Stimulated activated CD8-positive, alpha-beta memory T cell treated with anti-CD3 and anti-CD28 coated beads, Interleukin-2, amount 100 ng/mL, for 1 hour (primary cell): ENCODE measurements around the gene MTCH1.
"Not testable (repeated sequence)": the region's sequence is repeated elsewhere in the genome, so short reads cannot be mapped to it uniquely, and the experiment has no call there.

ENCODE experiments used
- DNase-seq, 2 donors: peaks; one replicate each; pipeline ENCODE4 v3.0.0-alpha.2; 2020; ENCODE audit warnings: low read depth in 2 of 2

MTCH1 gene

DNA sequence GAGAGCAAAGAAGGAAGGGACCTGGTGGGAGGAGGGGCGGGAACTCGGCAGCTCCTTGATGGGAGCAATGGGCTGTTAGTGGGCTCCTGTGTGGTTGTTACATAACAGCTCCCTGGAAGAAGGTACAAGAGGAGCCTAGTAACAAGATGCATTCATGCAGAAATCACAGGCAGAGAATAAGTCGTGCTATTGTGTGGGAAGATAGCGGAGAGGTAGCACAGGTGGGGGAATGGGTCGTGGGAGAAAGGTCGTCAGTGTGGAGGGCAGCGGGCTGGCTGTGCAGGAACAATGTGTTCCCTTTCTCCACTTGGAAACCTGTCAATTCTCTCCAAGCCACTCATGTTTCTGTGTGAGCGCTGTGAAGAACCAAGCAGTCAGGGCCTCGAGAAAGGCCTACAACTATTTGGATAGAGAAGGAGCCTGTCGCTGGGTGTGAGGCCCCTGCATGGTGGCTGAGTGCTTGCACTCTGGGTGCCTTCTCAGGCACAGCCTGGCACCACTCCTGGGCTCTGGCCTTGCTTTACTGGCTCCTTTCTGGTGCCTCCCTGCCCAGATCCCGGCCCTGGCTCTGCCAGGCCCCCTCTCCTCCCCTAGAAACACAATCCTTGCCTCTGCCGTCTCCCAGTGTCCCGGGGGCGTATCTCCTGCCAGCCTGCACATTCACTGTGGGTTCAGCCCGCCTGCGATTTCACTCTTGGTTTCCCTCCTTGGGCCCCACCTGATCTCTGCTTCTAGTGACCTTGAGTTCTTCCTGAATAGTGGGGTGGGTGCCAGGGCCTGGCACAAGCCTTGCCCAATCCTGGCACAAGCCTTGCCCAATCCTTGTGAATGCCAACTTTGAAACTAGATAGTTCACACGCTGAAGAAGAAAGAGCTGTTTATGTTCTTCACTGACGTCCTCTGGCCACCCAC, 12.1 kb upstream of the MTCH1 start:
- no peak for DNase-seq

DNA sequence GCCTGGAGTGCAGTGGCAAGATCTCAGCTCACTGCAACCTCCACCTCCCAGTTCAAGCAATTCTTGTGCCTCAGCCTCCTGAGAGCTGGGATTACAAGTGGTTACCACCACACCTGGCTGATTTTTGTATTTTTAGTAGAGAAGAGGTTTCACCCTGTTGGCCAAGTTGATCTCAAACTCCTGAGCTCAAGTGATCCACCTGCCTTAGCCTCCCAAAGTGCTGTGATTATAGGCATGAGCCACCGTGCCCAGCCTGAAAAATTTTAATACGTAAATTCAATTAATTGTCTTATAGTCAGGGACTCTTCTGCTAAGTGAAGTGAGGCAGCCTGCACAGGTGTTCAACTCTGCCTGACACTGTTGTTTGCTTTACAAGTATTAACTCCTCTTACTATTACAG, 4.4 kb upstream of the MTCH1 start:
- not testable (repeated sequence) for DNase-seq

DNA sequence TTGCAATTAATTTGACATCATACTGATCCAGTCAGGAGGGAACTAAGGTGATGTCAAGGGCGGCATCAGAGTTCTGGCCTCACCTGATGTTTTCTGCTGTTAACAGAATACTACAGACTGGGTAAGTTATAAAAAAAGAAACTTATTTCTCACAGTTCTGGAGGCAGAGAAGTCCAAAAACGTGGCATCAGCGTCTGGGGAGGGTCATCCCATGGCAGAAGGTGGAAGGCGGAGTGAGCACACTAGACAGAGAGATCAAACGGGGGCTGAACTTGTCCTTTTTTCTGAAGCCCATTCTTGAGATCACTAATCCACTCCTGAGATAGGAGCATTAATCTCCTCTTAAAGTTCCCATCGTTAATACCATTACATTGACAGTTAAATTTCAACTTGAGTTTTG, 3.3 kb upstream of the MTCH1 start:
- no peak for DNase-seq

DNA sequence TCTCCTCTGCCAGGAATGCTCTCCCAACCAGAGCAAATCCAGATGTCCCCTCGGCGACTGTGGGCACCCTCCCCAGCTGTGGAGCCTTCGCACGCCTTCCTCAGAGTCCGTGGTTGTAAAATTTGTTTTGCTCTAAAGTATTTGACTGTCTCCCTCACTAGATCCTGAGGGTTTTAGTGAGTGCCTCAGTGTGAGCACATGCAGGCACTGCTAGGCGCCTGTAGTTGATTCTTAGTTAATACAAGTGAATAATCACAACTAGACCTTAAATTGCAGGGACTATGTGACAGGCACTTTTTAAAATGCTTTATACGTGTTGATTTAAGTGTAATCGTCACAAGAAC, 680 bp upstream of the MTCH1 start:
- no peak for DNase-seq

DNA sequence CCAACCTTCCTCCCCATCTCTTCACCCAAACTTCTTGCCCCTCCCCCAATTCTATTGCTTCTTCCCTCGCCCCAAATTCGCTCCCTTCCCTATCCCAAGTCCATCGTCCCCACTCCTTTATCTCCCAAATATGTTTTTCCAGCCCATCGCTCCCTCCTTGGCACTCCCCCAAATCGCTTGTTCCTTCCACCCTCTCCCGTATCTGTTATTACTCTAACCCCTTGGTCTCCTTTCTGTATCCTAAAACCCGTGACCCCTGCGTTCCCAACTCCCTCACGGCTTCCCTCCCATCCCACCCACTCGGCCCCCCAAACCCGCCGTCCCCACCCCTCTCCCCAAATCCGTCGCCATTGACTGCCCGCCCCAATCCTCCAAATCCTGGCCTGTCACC, 584 bp downstream of the MTCH1 start:
- no peak for DNase-seq

DNA sequence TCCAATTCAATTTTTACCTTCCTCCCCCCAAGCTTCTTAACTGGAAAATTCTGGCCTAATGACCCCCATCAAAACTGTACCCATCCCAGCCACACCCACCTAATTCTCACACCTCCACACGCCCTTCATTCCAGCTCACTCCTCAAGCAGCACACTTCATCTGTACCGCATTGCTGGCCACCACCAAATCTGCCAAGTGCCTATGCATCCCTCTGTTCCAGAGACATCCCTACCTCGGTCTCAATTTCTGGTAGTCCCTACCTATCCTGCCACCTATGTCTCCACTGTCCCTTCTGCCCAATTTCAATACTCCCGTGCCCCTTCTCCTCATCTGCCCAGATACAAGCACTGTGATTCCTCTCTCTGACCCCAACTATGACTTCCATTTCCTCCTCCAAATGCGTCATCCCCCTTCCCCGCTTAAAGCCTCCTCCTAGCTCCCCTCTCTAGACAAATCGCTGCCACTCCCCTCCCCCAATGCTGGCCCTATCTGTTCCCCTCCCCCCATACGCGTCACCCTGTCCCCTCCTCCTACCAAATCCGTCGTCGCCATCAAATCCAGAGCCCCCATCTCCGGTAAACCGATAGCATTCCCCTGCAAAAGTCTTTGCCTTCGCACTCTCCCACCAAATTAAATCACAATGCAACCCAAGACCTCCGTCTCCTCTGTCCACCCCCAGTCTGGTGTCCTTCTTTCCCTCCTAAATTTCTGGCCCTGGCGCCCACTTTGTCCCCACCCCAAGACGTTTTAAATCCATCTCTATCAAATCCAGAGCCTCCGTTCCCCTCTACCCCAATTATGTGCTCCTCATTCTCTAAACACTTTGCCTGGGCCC, 1.2 kb downstream of the MTCH1 start:
- peak in 1 of 2 donors; percentile 28 for DNase-seq

DNA sequence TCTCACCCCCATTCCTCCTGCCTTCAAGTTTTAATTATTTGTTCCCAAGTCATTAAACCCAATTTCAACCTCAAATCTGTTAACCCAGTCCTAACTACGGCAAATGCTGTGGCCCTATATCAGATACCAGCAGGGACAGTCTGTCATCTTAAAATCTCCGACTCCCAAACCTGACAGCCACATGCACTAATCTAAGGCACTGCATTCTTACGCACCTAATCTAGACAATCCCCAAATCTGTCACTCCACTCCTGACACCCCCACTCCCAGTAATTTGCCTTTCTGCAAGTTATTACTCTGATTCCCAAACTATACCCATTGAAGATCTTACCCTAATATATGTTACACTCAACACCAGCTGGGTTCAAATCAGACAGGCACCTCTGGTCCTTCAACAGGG, 2.5 kb downstream of the MTCH1 start:
- DNase-seq = no peak

DNA sequence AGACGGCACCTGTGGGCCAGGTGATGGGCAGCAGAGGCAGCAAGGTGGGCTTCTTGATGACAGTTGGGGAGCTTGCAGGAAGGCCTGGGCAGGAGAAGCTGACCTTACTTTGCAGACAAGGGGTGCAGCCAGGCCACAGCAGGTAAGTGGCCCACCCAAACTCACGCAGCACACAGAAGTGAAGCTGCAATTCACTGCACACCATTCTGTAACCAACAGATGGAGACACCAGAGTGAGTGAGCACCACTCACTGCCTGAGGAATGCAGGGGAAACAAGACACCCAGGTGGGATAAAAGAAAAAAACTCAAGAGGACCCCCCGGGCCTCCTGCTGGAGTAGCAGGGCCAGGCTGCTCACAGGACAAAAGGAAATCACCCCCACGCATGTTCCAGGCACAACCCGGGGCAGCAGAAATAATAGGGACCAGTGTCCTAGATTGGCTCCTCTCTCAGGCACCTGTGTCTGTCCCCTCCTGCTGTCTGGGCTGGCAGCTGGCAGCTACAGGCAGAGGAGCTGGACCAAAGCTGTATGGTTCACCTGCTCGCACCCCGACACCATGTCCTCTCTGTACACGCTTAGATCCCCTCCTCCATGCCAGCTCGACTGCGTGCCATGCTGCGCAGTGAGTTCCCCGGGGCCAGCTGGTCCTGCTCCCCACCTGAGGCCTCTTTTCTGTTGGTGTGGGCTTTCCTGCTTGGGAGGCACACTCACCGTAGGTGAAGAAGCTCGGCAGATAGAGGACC, 4.9 kb downstream of the MTCH1 start:
- DNase-seq = no peak

DNA sequence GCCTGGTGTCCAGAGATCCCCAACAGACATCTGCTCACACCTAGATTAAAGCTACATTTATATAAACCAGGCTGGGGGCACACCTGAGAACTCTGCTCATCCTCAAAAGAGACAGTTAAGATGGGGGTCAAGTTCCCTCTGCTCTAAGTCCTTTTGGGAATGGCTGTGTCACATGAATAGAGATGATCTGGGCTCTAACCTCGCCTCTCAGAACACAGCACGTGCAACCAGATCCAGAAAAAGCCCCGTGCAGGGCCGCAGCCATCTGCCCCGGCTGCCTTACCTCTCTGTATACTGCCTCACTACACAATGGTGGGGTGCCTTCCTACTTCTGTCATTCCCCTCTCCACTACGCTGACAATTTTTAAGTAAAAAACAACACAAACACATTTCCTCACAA, 5.9 kb downstream of the MTCH1 start:
- no peak for DNase-seq

DNA sequence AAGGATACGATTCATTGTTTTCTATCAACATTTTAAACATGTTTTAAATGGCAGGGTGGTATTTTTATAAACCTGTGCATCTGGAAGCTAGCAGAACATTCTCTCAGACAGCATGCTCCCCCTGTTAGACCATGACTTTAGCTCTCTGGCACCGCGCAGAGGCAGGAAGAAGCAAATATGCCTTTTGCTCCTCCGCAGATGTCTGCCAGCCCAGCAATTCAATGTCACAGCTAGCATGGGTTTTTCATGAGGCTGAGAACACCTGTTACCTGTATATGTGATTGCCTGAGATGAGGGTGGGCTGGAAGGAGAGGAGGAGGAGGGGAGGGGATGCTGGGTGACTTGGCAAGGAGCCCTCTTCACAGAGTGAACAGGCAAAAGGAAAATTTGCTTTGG, 6.7 kb downstream of the MTCH1 start:
- no peak for DNase-seq

DNA sequence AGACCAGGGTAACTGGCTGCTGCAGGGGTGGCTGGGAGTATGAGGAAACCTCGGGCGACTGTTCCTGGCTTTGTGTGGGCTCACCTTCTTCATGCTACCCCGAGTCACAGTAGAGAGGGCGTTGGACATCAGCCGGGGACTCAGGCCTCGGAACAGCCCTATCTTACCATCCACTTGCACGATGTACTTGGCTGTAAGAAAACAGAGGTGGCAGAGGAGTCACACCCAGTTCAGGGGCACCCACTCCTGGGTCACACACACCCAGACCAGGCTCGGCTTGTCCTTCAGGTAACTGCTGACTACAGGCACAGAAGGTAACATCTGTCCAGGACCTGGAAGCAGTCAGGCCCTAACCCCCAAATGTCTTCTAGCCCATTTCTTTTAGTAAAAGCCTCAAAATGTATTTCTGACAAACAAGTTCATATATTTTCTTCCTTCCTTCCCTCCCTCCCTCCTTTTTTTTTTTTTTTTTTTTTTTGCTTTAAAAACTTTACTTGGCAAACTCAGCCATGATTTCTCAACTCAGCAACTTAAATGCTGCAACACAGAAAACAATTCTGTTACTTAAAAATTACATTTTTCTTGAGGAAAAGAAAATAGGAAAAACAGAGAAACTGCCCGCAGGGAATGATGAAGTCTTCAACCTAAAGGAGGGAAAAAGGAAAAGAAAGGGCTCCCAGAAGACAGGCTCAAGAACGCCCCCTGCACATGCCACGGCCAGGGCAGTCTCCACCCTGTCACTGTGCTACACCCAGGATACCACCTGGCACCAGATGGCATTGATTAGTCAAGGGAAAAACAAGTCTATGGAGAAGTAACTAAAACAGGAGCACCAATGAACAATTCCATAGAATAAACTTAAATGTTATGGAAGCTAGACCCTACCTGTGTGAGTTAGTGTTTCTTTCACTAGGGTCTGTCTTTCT, 7.3 kb downstream of the MTCH1 start:
- no peak for DNase-seq

DNA sequence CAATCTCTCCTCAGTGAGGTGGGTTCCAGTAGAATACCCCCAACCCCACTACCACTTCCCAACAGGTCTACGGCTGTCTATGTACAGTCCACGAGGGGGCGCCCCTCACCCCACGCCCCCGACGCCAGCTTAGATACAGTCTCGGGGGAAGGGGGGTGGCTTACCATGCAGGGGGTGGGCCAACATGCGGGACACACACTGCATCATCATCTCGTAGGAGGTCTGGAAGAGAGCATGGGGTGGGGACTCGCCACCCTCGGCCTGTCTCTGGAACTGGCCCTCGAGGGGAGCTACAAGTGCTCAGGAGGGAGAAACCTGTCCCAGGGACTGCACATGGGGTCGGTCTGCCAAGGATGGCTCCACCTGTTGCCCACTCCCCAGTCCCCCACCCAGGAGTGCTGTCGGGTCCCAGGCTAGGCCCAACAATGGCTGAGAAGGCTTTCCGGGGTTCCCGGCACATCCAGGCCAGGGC, 8.5 kb downstream of the MTCH1 start:
- DNase-seq = no peak

DNA sequence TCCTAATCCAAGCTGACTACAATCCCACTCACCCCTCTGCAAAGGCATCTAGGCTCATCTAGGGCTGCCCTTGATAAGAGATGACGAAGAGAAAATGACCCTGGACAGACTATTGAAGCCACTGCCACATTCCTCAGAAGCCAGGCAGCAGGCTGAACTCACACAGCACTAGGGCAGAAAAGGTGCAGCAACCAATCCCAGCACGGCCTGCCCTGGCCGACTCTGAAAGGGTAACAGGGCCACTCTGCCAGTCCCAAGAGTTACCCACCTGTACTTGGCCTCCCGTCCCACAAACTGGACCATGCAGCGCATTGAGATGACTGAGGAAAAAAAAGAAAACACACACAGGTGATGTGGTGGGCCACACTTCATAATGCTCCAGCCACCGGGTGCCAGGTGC, 9.1 kb downstream of the MTCH1 start:
- DNase-seq = no peak

DNA sequence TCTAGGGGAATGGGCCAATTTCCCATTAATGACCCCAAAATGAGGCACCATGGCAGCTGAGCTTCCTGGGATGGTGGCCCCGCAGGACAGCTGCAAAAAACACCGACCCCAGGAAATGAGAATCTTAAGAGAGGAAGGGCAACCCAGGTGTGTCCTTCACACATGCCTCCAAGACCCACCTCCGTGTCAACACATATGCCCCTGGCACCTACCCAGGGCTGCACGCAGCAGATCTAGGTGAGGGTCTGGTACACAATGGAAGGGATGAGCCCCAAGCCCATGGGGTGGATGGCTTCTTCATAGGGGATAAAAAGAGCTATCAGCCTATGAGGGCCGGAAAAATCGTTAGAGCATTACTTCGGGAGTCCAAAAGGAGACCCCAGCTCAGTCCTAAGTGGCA, 9.5 kb downstream of the MTCH1 start:
- DNase-seq = no peak

DNA sequence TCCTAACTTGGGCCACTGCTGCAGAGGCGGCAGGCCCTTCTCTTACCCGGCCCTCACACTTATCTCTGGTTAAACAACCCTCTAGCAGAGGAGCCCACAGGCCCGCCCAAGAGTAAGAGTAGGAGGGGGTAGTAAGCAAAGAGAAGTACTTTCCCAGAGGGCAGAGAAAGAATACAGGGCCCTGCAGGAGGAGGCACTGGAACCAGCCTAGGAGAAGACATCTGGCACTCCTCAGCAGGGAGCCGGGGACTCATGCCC, 10.1 kb downstream of the MTCH1 start:
- DNase-seq = no peak

DNA sequence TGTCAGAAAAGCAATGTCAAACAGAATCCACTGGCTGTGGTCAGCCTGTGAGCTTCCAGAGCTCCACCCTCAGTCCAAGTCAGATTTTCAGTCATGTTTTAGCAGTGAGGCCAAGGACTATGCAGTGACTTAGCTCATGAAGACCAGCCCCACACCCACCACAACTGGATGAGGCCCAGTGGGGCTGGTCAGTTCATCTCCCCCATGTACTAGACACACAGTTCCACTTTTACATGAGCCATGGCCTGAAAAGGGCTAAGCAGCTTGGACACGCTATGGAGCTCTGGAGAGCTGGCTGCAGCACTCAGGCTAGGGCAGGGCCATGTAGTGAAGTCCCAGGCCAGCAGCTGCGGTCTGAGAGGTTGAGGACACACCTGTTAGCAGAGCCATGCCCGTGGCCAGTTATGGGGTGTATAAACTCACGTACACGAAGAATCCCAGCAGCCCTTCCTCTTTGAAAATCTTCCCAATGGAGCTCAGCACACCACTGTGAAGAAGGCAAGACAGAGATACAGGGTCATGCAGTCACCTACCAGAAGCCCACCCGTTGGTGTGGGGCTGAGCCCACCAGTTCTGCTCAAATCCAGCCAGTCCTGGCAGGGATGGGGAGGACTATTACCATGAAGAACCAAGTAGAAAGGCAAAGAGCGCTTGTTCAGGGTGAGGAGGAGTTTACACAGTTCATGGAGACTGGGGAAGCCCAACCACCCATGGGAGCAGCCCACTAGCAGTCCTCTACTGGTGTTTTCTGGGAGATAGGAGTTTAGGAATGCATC, 10.6 kb downstream of the MTCH1 start:
- DNase-seq = no peak

DNA sequence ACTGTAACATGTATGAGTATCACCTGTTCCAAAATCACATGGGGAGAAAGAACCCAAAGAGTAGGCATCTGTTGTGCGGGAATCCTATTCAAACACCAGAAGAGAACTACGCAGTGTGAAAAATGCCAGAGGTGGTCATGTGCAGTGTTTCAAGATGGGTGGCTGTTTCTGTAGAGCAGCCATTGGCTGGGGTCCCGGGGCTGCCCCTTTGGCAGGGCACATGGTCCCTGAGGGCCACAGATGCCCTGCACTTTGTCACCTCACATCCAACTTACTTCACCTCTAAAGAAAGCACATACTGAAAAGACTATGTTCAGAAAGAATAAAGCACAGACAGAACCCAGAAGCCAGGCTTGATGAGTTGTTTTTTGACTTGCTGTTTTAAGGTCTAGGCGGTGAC, 12.3 kb downstream of the MTCH1 start:
- DNase-seq = no peak

DNA sequence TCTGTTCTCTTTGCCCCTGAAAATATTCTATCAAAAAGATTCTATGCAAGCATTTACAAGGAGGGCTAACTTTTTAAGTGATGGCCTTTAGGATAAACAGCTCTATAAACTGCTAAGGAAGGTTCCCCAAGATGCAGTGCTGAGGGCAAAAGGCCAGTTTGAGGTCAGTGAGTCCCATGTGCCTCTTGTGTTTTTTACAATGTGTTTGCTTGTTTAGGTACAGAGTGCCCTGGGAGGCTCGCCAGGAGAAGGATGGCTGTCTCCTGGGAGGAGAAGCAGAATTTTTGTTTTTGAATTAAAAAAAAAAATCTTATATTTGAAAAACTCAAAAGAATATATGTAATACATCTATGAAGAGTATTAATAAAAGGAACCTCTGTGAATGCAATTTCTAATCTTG, 12.8 kb downstream of the MTCH1 start:
- DNase-seq = no peak

DNA sequence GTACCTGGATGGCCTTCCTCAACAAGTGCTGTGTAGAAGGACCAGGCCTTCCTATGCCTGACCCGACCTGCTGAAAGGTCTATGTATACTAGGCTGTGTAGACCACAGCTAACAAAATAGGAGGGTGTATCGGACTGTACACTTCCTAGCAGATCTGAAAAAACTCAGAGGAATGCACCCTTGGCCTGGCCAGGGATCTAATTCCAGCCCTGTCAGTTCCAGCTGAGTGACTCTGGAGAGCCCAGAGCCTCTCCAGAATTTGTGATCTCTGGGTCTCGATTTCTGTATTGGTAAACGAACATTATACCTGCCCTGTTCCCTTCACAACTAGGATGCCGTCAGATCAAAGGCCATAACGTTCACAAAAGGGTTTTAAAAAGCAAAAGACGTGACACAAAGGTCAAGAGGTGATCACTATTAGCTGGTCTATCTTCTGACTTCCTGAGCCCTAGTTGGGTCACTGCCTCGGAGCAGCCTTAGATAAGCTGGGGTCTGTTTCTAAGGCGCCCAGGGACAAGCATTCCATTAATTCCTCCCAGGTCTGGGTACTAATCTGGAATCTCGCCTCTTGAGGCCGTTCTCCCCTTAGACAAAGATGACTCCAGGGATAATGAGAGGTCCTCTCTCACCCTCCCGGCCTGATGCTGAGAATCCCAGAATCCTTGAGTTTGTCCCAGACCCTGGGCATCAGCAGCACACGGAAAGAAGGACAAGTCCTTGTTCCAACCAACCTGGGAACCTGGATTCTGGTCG, 13.9 kb downstream of the MTCH1 start:
- no peak for DNase-seq
